HEK293 (cell line): ENCODE measurements around the gene FIG4.

Source experiments
- BCL11A ChIP-seq: fragments of 450-650 bp; formaldehyde crosslinking; IDR thresholded peaks from 2 replicates; pipeline ENCODE4 v1.5.1; 2016; ENCODE audit warnings: low read depth, missing biosample characterization, missing genetic modification characterization
- ELK4 ChIP-seq: IDR thresholded peaks from 2 replicates; pipeline ENCODE4 v1.6.1; 2011; ENCODE audit warnings: mild to moderate bottlenecking, low read depth, low read length, borderline replicate concordance
- FEZF1 ChIP-seq: fragments of 450-650 bp; formaldehyde crosslinking; IDR thresholded peaks from 2 replicates; pipeline ENCODE4 v1.5.1; 2016; ENCODE audit warnings: missing biosample characterization, missing genetic modification characterization
- HOXA7 ChIP-seq: sonication (generic); formaldehyde crosslinking; IDR thresholded peaks from 2 replicates; pipeline ENCODE4 v1.8.1; 2022; ENCODE audit warnings: missing genetic modification reagents, borderline replicate concordance
- REST ChIP-seq: fragments of 450-650 bp; formaldehyde crosslinking; IDR thresholded peaks from 2 replicates; pipeline ENCODE4 v1.5.1; 2016; ENCODE audit warnings: missing biosample characterization, missing genetic modification characterization
- SP2 ChIP-seq: fragments of 450-650 bp; formaldehyde crosslinking; IDR thresholded peaks from 2 replicates; pipeline ENCODE4 v1.5.1; 2016; ENCODE audit warnings: missing biosample characterization, missing genetic modification characterization
- ZBTB7A ChIP-seq: fragments of 450-650 bp; formaldehyde crosslinking; IDR thresholded peaks from 2 replicates; pipeline ENCODE4 v1.5.1; 2016; ENCODE audit warnings: low read depth, missing biosample characterization, missing genetic modification characterization
- ZNF138 ChIP-seq: fragments of 450-650 bp; formaldehyde crosslinking; IDR thresholded peaks from 2 replicates; pipeline ENCODE4 v1.5.1; 2016; ENCODE audit warnings: missing biosample characterization, missing genetic modification characterization, borderline replicate concordance
- ZNF24 ChIP-seq: fragments of 450-650 bp; formaldehyde crosslinking; IDR thresholded peaks from 2 replicates; pipeline ENCODE4 v1.5.1; 2016; ENCODE audit warnings: missing biosample characterization, missing genetic modification characterization
- ZNF600 ChIP-seq: fragments of 450-650 bp; formaldehyde crosslinking; IDR thresholded peaks from 2 replicates; pipeline ENCODE4 v1.5.1; 2016; ENCODE audit warnings: missing biosample characterization, missing genetic modification characterization
- ZNF704 ChIP-seq: fragments of 450-650 bp; formaldehyde crosslinking; IDR thresholded peaks from 2 replicates; pipeline ENCODE4 v1.5.1; 2016; ENCODE audit warnings: missing biosample characterization, missing genetic modification characterization
- TF ChIP-seq, protein P1 (sequence below): fragments of 450-650 bp; formaldehyde crosslinking; IDR thresholded peaks from 2 replicates; pipeline ENCODE4 v1.5.1; 2016; ENCODE audit warnings: missing biosample characterization, missing genetic modification characterization
- TF ChIP-seq, protein P2 (sequence below): fragments of 450-650 bp; formaldehyde crosslinking; IDR thresholded peaks from 2 replicates; pipeline ENCODE4 v1.5.1; 2016; ENCODE audit warnings: missing biosample characterization, missing genetic modification characterization

DNA sequence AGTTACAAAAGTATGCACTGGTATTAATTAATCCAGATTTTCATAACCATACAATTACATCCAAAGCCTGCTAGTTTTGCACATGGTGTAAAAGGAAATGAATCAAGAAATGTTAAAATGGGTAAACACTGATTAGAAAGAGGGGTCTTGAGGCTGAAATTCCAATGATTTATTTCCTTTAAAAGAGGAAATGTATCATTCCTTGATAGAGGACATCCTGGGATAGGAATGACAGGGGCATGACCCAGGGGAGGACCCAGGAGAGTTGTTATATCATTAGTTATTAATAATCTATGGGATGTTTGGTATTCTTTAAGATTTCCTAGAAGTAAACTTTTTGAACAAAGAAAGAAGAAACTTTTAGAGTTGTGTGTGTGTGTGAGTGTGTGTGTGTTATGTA lies 18.3 kb upstream of the FIG4 start:
- TF ChIP-seq SP2 (tag by site-specific recombination): no peak
- TF ChIP-seq, protein P1, sequence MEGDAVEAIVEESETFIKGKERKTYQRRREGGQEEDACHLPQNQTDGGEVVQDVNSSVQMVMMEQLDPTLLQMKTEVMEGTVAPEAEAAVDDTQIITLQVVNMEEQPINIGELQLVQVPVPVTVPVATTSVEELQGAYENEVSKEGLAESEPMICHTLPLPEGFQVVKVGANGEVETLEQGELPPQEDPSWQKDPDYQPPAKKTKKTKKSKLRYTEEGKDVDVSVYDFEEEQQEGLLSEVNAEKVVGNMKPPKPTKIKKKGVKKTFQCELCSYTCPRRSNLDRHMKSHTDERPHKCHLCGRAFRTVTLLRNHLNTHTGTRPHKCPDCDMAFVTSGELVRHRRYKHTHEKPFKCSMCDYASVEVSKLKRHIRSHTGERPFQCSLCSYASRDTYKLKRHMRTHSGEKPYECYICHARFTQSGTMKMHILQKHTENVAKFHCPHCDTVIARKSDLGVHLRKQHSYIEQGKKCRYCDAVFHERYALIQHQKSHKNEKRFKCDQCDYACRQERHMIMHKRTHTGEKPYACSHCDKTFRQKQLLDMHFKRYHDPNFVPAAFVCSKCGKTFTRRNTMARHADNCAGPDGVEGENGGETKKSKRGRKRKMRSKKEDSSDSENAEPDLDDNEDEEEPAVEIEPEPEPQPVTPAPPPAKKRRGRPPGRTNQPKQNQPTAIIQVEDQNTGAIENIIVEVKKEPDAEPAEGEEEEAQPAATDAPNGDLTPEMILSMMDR (tag by site-specific recombination): no peak
- TF ChIP-seq HOXA7 (CRISPR knock-in tag): no peak
- no peak for TF ChIP-seq ELK4
- TF ChIP-seq REST (tag by site-specific recombination): no peak
- TF ChIP-seq ZNF24 (tag by site-specific recombination): no peak
- TF ChIP-seq ZBTB7A (tag by site-specific recombination): no peak
- no peak for TF ChIP-seq ZNF600
- no peak for TF ChIP-seq ZNF704 (tag by site-specific recombination)
- TF ChIP-seq BCL11A (tag by site-specific recombination): no peak
- no peak for TF ChIP-seq FEZF1 (tag by site-specific recombination)
- TF ChIP-seq, protein P2, sequence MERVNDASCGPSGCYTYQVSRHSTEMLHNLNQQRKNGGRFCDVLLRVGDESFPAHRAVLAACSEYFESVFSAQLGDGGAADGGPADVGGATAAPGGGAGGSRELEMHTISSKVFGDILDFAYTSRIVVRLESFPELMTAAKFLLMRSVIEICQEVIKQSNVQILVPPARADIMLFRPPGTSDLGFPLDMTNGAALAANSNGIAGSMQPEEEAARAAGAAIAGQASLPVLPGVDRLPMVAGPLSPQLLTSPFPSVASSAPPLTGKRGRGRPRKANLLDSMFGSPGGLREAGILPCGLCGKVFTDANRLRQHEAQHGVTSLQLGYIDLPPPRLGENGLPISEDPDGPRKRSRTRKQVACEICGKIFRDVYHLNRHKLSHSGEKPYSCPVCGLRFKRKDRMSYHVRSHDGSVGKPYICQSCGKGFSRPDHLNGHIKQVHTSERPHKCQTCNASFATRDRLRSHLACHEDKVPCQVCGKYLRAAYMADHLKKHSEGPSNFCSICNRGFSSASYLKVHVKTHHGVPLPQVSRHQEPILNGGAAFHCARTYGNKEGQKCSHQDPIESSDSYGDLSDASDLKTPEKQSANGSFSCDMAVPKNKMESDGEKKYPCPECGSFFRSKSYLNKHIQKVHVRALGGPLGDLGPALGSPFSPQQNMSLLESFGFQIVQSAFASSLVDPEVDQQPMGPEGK (tag by site-specific recombination): no peak
- no peak for TF ChIP-seq ZNF138 (tag by site-specific recombination)
